ENCODE results near the gene CABYR.

GRCh38 chr18:24111936-24112335 is 26.9 kb upstream of the CABYR start:
- TF ChIP-seq CTCF (IDR thresholded peaks at IDR 0.05) (no peak), POLR2A (IDR thresholded peaks at IDR 0.05) (no peak)

All from uterus (tissue), 2 donors.